Ascending aorta (tissue), 2 donors: ENCODE results near the gene ROR1. TPM values are rescaled to one million over a fixed set of nuclear protein-coding genes. Genes with fewer than 3 reads are reported as not detected.

ENCODE experiments used
- DNase-seq, 2 donors: peaks; one replicate each; pipeline ENCODE4 v3.0.0-alpha.2; 2019; ENCODE audit warnings: low spot score in 2 of 2
- H3K27ac ChIP-seq, 2 donors: fragments of 200-600 bp; sonication (generic); one replicate each; pipeline ENCODE4 v1.5.1; 2016 to 2017; ENCODE audit warnings: mild to moderate bottlenecking in 1 of 2
- H3K27me3 ChIP-seq: fragments of 200-600 bp; sonication (generic); one replicate; pipeline ENCODE4 v1.5.1; 2017
- H3K36me3 ChIP-seq, 2 donors: fragments of 200-600 bp; sonication (generic); one replicate each; pipeline ENCODE4 v1.5.1; 2016
- H3K4me1 ChIP-seq, 2 donors: fragments of 200-600 bp; sonication (generic); one replicate each; pipeline ENCODE4 v1.5.1; 2016 to 2017; ENCODE audit warnings: mild to moderate bottlenecking in 1 of 2
- H3K4me3 ChIP-seq, 2 donors: fragments of 200-600 bp; sonication (generic); one replicate each; pipeline ENCODE4 v1.5.1; 2016 to 2017; ENCODE audit warnings: mild to moderate bottlenecking in 1 of 2
- H3K9me3 ChIP-seq, 2 donors: fragments of 200-600 bp; sonication (generic); one replicate each; pipeline ENCODE4 v1.5.1; 2016
- intact Hi-C: fragments of 100-400 bp; cut with DNase I; formaldehyde crosslinking; loops from one replicate; pipeline ENCODE4 v1.15.1; 2023
- total RNA-seq: library from RNA; depleted of rRNA; stranded (reverse); fragments of >200 nt; gene quantifications from one replicate; pipeline ENCODE4 v1.1.0, GENCODE V29; 2016
- TF ChIP-seq, protein P1 (sequence below), 3 experiments: fragments of 200-600 bp in 2 of 3; fragments of 450-650 bp in 1 of 3; sonication (generic) in 2 of 3; IDR thresholded peaks; one replicate each; pipeline ENCODE4 v1.5.1; 2016 to 2019; ENCODE audit warnings: antibody characterized with exemption in 3 of 3, mild to moderate bottlenecking in 1 of 3, moderate library complexity in 1 of 3

Gene ROR1
- total RNA-seq, 1 donor from 2014 or later: 115 TPM

DNA sequence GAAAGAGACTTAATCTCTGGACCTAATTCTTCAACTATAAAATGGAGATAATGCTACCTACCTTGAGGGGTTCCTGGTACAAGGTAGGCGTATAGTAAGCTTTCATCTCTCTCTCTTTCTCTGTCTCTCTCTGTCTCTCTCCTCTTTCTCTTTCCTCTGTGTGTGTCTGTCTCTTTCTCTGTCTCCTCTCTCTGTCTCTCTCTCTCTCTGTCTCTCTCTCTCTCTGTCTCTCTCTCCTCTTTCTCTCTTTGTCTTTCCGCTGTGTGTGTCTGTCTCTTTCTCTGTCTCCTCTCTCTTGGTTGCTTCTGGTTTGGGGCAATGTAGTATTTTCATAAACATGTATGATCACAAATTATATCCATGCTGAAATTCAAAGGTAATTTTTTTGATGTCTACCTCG, 353.5 kb downstream of the ROR1 start:
- TF ChIP-seq, protein P1, sequence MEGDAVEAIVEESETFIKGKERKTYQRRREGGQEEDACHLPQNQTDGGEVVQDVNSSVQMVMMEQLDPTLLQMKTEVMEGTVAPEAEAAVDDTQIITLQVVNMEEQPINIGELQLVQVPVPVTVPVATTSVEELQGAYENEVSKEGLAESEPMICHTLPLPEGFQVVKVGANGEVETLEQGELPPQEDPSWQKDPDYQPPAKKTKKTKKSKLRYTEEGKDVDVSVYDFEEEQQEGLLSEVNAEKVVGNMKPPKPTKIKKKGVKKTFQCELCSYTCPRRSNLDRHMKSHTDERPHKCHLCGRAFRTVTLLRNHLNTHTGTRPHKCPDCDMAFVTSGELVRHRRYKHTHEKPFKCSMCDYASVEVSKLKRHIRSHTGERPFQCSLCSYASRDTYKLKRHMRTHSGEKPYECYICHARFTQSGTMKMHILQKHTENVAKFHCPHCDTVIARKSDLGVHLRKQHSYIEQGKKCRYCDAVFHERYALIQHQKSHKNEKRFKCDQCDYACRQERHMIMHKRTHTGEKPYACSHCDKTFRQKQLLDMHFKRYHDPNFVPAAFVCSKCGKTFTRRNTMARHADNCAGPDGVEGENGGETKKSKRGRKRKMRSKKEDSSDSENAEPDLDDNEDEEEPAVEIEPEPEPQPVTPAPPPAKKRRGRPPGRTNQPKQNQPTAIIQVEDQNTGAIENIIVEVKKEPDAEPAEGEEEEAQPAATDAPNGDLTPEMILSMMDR (IDR thresholded peaks at IDR 0.05): no peak
- DNase-seq: no peak
- Histone ChIP-seq H3K27me3 (no peaks in the 10 kb centered on the region), H3K4me3 (no peak overlapping the region), H3K4me1 (peaks cover 0 to 25% of the 10 kb centered on the region in 2 donors), H3K27ac (no peak overlapping the region), H3K9me3 (no peaks in the 10 kb centered on the region), H3K36me3 (no peaks in the 10 kb centered on the region)
- intact Hi-C loops: no loop called here

DNA sequence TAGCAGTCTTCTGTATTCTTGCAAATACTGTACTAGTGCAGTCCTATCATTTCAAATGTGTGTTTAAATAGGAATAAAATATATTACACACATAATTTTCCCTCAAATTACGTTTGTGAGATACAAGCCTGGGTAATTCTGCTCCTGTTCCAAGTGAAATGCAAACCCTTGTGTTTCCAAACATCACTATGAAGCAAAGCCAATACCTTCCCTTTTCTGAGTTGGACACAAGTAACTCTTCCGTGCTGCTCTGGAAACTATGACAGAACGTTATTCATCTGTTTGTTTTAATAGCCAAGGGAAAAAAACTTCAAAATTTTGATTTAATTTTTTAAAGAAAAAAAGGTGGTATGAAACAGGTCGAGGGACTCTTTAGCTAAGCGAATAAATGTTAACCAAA, 355.9 kb downstream of the ROR1 start:
- intact Hi-C loops: loop anchor here (5.0 kb wide), 1 partner anchor 302 kb away; no protein-coding TSS in a partner anchor
- TF ChIP-seq, protein P1 (IDR thresholded peaks at IDR 0.05): no peak

GRCh38 chr1:64131155-64131554, 357.3 kb downstream of the ROR1 start:
- H3K4me3 ChIP-seq: no peak overlapping the region
- DNase-seq: no peak
- no peaks in the 10 kb centered on the region for H3K9me3 ChIP-seq
- no peak overlapping the region for H3K27ac ChIP-seq
- TF ChIP-seq, protein P1 (IDR thresholded peaks at IDR 0.05): no peak
- H3K36me3 ChIP-seq: no peaks in the 10 kb centered on the region
- intact Hi-C loops: loop anchor here (5.0 kb wide), 1 partner anchor 304 kb away; no protein-coding TSS in a partner anchor
- no peaks in the 10 kb centered on the region for H3K27me3 ChIP-seq
- peaks cover 0 to 27% of the 10 kb centered on the region in 2 donors for H3K4me1 ChIP-seq

More for the DNA sequence above, 355.9 kb downstream of the ROR1 start:
- Histone ChIP-seq H3K27ac (peak overlapping the region; percentile 31 to 48), H3K9me3 (no peaks in the 10 kb centered on the region), H3K27me3 (no peaks in the 10 kb centered on the region), H3K4me3 (no peak overlapping the region), H3K4me1 (peaks cover 0 to 29% of the 10 kb centered on the region in 2 donors), H3K36me3 (no peaks in the 10 kb centered on the region)
- DNase-seq: no peak

- H3K27me3 ChIP-seq: no peaks in the 10 kb centered on the region
- no peak overlapping the region for H3K4me3 ChIP-seq
- no peak for DNase-seq
- intact Hi-C loops: loop anchor here (5.0 kb wide), 1 partner anchor 306 kb away; no protein-coding TSS in a partner anchor
- no peaks in the 10 kb centered on the region for H3K9me3 ChIP-seq
- H3K36me3 ChIP-seq: no peaks in the 10 kb centered on the region
- H3K4me1 ChIP-seq: peaks cover 4 to 39% of the 10 kb centered on the region in 2 donors
- no peak overlapping the region for H3K27ac ChIP-seq
- TF ChIP-seq, protein P1 (IDR thresholded peaks at IDR 0.05): no peak
Observed at GRCh38 chr1:64133036-64133435, 359.2 kb downstream of the ROR1 start.

DNA sequence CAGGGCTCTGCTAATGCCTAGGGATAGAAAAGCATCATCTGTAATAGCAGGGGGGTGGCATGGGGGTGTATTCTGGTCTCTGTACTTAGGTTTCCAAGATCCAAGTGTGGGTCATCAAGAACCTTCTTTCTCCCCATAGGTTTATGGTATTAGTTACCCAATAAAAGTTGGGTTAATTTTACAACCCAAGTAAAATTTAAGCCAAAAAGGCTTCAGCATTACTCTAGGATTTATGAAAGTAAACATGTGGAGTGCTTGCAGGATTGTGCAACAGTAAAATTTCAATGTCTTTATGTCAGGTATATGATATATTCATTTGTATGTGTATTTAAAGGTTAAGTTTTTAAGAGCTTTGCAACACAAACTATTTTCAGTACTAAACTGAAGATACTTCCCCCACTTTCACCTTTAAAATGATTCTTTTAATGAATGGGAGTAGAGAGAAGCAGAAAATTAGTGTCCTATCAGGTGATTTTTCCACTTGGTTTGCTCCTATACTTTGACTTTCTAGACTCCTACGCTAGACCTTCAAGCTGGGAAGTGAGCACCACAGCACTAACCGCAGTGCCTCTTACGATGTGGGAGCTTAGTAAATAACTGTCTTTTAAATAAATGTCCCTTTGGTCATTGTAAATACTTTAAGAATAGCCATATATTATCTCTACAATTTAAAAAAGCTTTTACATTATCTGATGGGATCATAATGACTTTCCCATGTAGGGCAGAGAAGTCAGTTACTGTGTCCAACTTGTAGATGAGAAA, 361.8 kb downstream of the ROR1 start:
- H3K9me3 ChIP-seq: no peaks in the 10 kb centered on the region
- DNase-seq: no peak
- peak overlapping the region in 1 of 2 donors; percentile 37 for H3K27ac ChIP-seq
- no peaks in the 10 kb centered on the region for H3K27me3 ChIP-seq
- H3K4me3 ChIP-seq: no peak overlapping the region
- peaks cover 0 to 3% of the 10 kb centered on the region in 2 donors for H3K36me3 ChIP-seq
- H3K4me1 ChIP-seq: peaks cover 4 to 42% of the 10 kb centered on the region in 2 donors
- intact Hi-C loops: loop anchor here (2.0 to 5.0 kb wide), 3 partner anchors 89 to 215 kb away; no protein-coding TSS in a partner anchor
- TF ChIP-seq, protein P1 (IDR thresholded peaks at IDR 0.05): no peak
